K562 (cell line): ENCODE measurements around the gene SLC8A2. TPM values are rescaled to one million over a fixed set of nuclear protein-coding genes. Genes with fewer than 3 reads are reported as not detected.

Experiments
- BRCA1 ChIP-seq, 2 experiments: fragments of 450-650 bp in 1 of 2; sonication (generic) in 1 of 2; formaldehyde crosslinking in 1 of 2; IDR thresholded peaks; 2 replicates each; pipeline versions ENCODE4 v1.5.0 to v1.6.1; 2017 to 2020; ENCODE audit warnings: mild to moderate bottlenecking in 1 of 2, missing genetic modification reagents in 1 of 2
- DPF2 ChIP-seq: fragments of 450-650 bp; IDR thresholded peaks from 2 replicates; pipeline ENCODE4 v1.6.1; 2016
- EGR1 ChIP-seq: fragments of 450-650 bp; conservative IDR thresholded peaks from 2 replicates; pipeline ENCODE4 v1.6.1; 2017; ENCODE audit warnings: mild to moderate bottlenecking
- EHMT2 ChIP-seq: fragments of 450-650 bp; IDR thresholded peaks from 2 replicates; pipeline ENCODE4 v1.6.1; 2018; ENCODE audit warnings: antibody characterized with exemption
- ETS2 ChIP-seq: IDR thresholded peaks from 2 replicates; pipeline ENCODE4 v1.6.1; 2016; ENCODE audit warnings: borderline replicate concordance, missing genetic modification characterization, mild to moderate bottlenecking, moderate library complexity, missing compliant biosample characterization; ENCODE audit not compliant: poor library complexity, severe bottlenecking
- FOXM1 ChIP-seq, 2 experiments: fragments of 450-650 bp in 1 of 2; sonication (generic) in 1 of 2; formaldehyde crosslinking in 1 of 2; IDR thresholded peaks; 2 replicates each; pipeline versions ENCODE4 v1.6.1 to v1.9.0; 2017 to 2022; ENCODE audit warnings: low read depth in 2 of 2, mild to moderate bottlenecking in 2 of 2, missing genetic modification reagents in 1 of 2, moderate library complexity in 1 of 2
- MTA2 ChIP-seq: fragments of 450-650 bp; IDR thresholded peaks from 2 replicates; pipeline ENCODE4 v1.6.1; 2016; ENCODE audit warnings: low read depth
- REST ChIP-seq, 2 experiments: fragments of 450-650 bp; formaldehyde crosslinking in 1 of 2; IDR thresholded peaks; 2 replicates each; pipeline versions ENCODE4 v1.4.0 to v1.6.1; 2014 to 2020; ENCODE audit warnings: mild to moderate bottlenecking in 2 of 2, borderline replicate concordance in 1 of 2, low read depth in 1 of 2
- SAFB2 ChIP-seq: fragments of 200-400 bp; formaldehyde crosslinking; IDR thresholded peaks from 2 replicates; pipeline ENCODE4 v1.6.1; 2018; ENCODE audit warnings: borderline replicate concordance, low read length, low read depth, moderate library complexity; ENCODE audit not compliant: severe bottlenecking
- SIN3A ChIP-seq, 2 experiments: fragments of 150-350 bp in 1 of 2; IDR thresholded peaks; 2 replicates each; pipeline ENCODE4 v1.6.1; 2011 to 2016; ENCODE audit warnings: borderline replicate concordance in 2 of 2, low read depth in 2 of 2, low read length in 2 of 2, mild to moderate bottlenecking in 2 of 2, moderate library complexity in 2 of 2; ENCODE audit not compliant: control insufficient read depth in 1 of 2
- SMARCB1 ChIP-seq: IDR thresholded peaks from 2 replicates; pipeline ENCODE4 v1.6.1; 2011; ENCODE audit warnings: improper control_type of control experiment, low read depth; ENCODE audit not compliant: insufficient read length
- XRCC3 ChIP-seq: fragments of 450-650 bp; IDR thresholded peaks from 2 replicates; pipeline ENCODE4 v1.6.1; 2017; ENCODE audit warnings: mild to moderate bottlenecking, moderate library complexity
- ZBTB8A ChIP-seq: fragments of 450-650 bp; IDR thresholded peaks from 2 replicates; pipeline ENCODE4 v1.6.1; 2018; ENCODE audit warnings: mild to moderate bottlenecking, moderate library complexity; ENCODE audit not compliant: partially characterized antibody
- polyA plus RNA-seq, 8 experiments: library from polyadenylated mRNA; depleted of rRNA in 4 of 8; stranded (reverse) in 5 of 8; unstranded in 3 of 8; fragments of >200 nt; fragmentation: Nextera tagmentation in 2 of 8; fragmentation: Illumina TruSeq in 1 of 8; extraction: Ambion mirVana in 2 of 8; extraction: Trizol in 1 of 8; gene quantifications; 2 replicates each; pipeline versions ENCODE4 v1.2.1 to v1.2.3, GENCODE V29; 2011 to 2014; ENCODE audit warnings: inconsistent platforms in 1 of 8, missing spikeins in 1 of 8
- total RNA-seq, 7 experiments: library from RNA; depleted of rRNA in 6 of 7; stranded (reverse); fragments of >200 nt in 6 of 7; fragmentation: Illumina TruSeq in 2 of 7; extraction: Trizol in 2 of 7; gene quantifications; 2 replicates each; pipeline versions ENCODE4 v1.2.1 to v1.2.3, GENCODE V29; 2011 to 2021; ENCODE audit warnings: low replicate concordance in 1 of 7
- TF ChIP-seq, protein P1 (sequence below), 2 experiments: fragments of 450-650 bp; IDR thresholded peaks; 2 replicates each; pipeline ENCODE4 v1.6.1; 2018; ENCODE audit warnings: mild to moderate bottlenecking in 2 of 2, low read depth in 1 of 2; ENCODE audit not compliant: partially characterized antibody in 2 of 2

SLC8A2 gene
- total and polyA plus RNA-seq, 9 of the 15 experiments (the other 6 are each of a cell fraction or from before 2014, with no cell fraction given) = 0.07 to 0.66 (median 0.24) TPM; not detected in 3

DNA sequence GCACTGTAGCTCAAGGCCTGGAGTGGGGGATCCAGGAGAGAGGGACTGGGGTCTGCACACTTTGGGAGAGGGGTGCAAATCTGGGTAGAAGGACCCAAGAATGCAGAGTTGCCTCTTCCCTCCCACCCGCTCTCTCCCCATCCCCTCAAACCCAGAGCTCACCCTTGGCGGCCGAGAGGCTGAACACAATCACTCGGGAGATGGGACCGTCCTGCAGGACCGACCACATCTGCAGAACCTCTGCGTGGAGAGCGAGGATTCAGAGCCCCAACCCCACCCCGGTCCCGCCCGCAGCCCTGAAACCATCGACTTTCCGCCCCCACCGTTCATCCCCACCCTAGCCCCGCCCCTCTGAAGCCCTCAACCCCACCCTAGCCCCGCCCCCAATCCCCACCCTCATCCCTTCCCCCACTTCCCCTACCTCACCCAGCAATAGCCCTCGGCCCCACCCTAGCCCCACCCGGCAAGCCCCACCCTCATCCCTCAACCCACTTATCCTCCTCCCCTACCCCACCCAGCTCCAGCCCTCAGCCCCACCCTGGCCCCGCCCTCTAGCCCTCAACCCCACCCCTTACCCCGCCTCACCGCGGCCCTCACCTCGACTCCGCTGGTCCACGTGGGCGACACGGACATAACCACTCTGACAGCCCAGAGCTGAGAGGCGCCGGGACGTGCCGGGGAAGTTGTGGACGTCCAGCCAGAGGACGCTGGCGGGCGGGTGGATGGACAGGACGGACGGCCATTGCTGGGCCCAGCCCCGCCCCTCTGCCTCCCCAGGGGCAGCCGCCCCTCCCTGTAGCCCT lies 8.2 kb upstream of the SLC8A2 start (continued):
- TF ChIP-seq, protein P1, sequence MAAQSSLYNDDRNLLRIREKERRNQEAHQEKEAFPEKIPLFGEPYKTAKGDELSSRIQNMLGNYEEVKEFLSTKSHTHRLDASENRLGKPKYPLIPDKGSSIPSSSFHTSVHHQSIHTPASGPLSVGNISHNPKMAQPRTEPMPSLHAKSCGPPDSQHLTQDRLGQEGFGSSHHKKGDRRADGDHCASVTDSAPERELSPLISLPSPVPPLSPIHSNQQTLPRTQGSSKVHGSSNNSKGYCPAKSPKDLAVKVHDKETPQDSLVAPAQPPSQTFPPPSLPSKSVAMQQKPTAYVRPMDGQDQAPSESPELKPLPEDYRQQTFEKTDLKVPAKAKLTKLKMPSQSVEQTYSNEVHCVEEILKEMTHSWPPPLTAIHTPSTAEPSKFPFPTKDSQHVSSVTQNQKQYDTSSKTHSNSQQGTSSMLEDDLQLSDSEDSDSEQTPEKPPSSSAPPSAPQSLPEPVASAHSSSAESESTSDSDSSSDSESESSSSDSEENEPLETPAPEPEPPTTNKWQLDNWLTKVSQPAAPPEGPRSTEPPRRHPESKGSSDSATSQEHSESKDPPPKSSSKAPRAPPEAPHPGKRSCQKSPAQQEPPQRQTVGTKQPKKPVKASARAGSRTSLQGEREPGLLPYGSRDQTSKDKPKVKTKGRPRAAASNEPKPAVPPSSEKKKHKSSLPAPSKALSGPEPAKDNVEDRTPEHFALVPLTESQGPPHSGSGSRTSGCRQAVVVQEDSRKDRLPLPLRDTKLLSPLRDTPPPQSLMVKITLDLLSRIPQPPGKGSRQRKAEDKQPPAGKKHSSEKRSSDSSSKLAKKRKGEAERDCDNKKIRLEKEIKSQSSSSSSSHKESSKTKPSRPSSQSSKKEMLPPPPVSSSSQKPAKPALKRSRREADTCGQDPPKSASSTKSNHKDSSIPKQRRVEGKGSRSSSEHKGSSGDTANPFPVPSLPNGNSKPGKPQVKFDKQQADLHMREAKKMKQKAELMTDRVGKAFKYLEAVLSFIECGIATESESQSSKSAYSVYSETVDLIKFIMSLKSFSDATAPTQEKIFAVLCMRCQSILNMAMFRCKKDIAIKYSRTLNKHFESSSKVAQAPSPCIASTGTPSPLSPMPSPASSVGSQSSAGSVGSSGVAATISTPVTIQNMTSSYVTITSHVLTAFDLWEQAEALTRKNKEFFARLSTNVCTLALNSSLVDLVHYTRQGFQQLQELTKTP (IDR thresholded peaks at IDR 0.05; ENCODE audit: low read depth in 1 of 2, partially characterized antibody in 2 of 2) = no peak
- TF ChIP-seq EGR1 = peak; percentile 28; the same call in 1 of the 2 replicates
- TF ChIP-seq EHMT2 = no peak
- TF ChIP-seq REST (IDR thresholded peaks at IDR 0.05; ENCODE audit: borderline replicate concordance) = no peak
- TF ChIP-seq REST (CRISPR knock-in tag; IDR thresholded peaks at IDR 0.05; ENCODE audit: low read depth) = no peak
- TF ChIP-seq XRCC3 = no peak
- TF ChIP-seq BRCA1 (IDR thresholded peaks at IDR 0.05) = no peak
- TF ChIP-seq BRCA1 (CRISPR knock-in tag; IDR thresholded peaks at IDR 0.05) = no peak
- TF ChIP-seq SAFB2 = no peak
- TF ChIP-seq ZBTB8A = no peak
- TF ChIP-seq SMARCB1 = no peak
- no peak for TF ChIP-seq FOXM1 (IDR thresholded peaks at IDR 0.05; ENCODE audit: low read depth)
- no peak for TF ChIP-seq FOXM1 (CRISPR knock-in tag; IDR thresholded peaks at IDR 0.05; ENCODE audit: low read depth)
- TF ChIP-seq ETS2 (tag) = no peak
- no peak for TF ChIP-seq DPF2
- no peak for TF ChIP-seq MTA2
- peak; percentile 57 to 91; a peak in 2 of 4 replicates for TF ChIP-seq SIN3A (IDR thresholded peaks at IDR 0.05; ENCODE audit: borderline replicate concordance in 2 of 2, control insufficient read depth in 1 of 2, low read depth in 2 of 2, low read length in 2 of 2)
